Neural cell (in vitro differentiated cells): ENCODE results near the gene DAW1. TPM values are rescaled to one million over a fixed set of nuclear protein-coding genes. Genes with fewer than 3 reads are reported as not detected.

Source experiments
- H2AFZ ChIP-seq: fragments of 200-600, 300-800 bp; sonication (generic), shearing (Covaris generic); 2 replicates; pipeline ENCODE4 v1.6.0; 2014; ENCODE audit warnings: low read depth, mild to moderate bottlenecking, antibody characterized with exemption, low read length, moderate library complexity
- H3F3A ChIP-seq: fragments of 200-600 bp; shearing (Covaris generic); 2 replicates; pipeline ENCODE4 v1.6.1; 2016; ENCODE audit warnings: mild to moderate bottlenecking, moderate library complexity, mixed read lengths, antibody characterized with exemption, low read length; ENCODE audit not compliant: insufficient read depth, poor library complexity, severe bottlenecking
- H3K27ac ChIP-seq: fragments of 200-600, 300-800 bp; sonication (generic), shearing (Covaris generic); 2 replicates; pipeline ENCODE4 v1.5.1; 2014; ENCODE audit warnings: mild to moderate bottlenecking, low read length, moderate library complexity
- H3K27me3 ChIP-seq: fragments of 300-800, 200-600 bp; sonication (generic), shearing (Covaris generic); 2 replicates; pipeline ENCODE4 v1.6.0; 2014; ENCODE audit warnings: mild to moderate bottlenecking, low read depth, low read length, moderate library complexity; ENCODE audit not compliant: insufficient read depth
- H3K36me3 ChIP-seq: fragments of 300-800, 200-600 bp; sonication (generic), shearing (Covaris generic); 2 replicates; pipeline ENCODE4 v1.5.1; 2014; ENCODE audit warnings: mild to moderate bottlenecking, antibody characterized with exemption, low read length, moderate library complexity; ENCODE audit not compliant: insufficient read depth
- H3K4me2 ChIP-seq: fragments of 300-800, 200-600 bp; sonication (generic), shearing (Covaris generic); 2 replicates; pipeline ENCODE4 v1.6.0; 2014; ENCODE audit warnings: mild to moderate bottlenecking, low read length
- H3K4me3 ChIP-seq: fragments of 300-800, 200-600 bp; sonication (generic), shearing (Covaris generic); 2 replicates; pipeline ENCODE4 v1.5.1; 2014; ENCODE audit warnings: mild to moderate bottlenecking, low read length, moderate library complexity
- H3K79me2 ChIP-seq: fragments of 200-600 bp; shearing (Covaris generic); replicated peaks from 2 replicates; pipeline ENCODE4 v1.6.0; 2014; ENCODE audit warnings: mild to moderate bottlenecking, low read length, moderate library complexity; ENCODE audit not compliant: insufficient read depth
- H3K9ac ChIP-seq: fragments of 300-800, 200-600 bp; sonication (generic), shearing (Covaris generic); 2 replicates; pipeline ENCODE4 v1.6.1; 2016; ENCODE audit warnings: mild to moderate bottlenecking, low read length, mixed read lengths
- H3K9me2 ChIP-seq: fragments of 200-600 bp; shearing (Covaris generic); 2 replicates; pipeline ENCODE4 v1.6.1; 2016; ENCODE audit warnings: mild to moderate bottlenecking, low read length, mixed read lengths; ENCODE audit not compliant: insufficient read depth
- H3K9me3 ChIP-seq: fragments of 200-600, 300-800 bp; sonication (generic), shearing (Covaris generic); 2 replicates; pipeline ENCODE4 v1.6.1; 2016; ENCODE audit warnings: mild to moderate bottlenecking, mixed run types, low read length, moderate library complexity, mixed read lengths
- H4K20me1 ChIP-seq: fragments of 200-600 bp; shearing (Covaris generic); 2 replicates; pipeline ENCODE4 v1.6.1; 2016; ENCODE audit warnings: mild to moderate bottlenecking, mixed run types; ENCODE audit not compliant: insufficient read depth
- EP300 ChIP-seq: fragments of 450-650 bp; conservative IDR thresholded peaks from 2 replicates; pipeline ENCODE4 v1.6.1; 2014; ENCODE audit warnings: antibody characterized with exemption, mild to moderate bottlenecking, moderate library complexity; ENCODE audit not compliant: poor library complexity, severe bottlenecking
- EZH2 ChIP-seq: fragments of 200-600, 300-800 bp; shearing (Covaris generic), sonication (generic); IDR thresholded peaks from 2 replicates; pipeline ENCODE4 v1.6.1; 2014; ENCODE audit warnings: antibody characterized with exemption, low read length, borderline replicate concordance, mild to moderate bottlenecking; ENCODE audit not compliant: insufficient read depth, poor library complexity, severe bottlenecking
- MXI1 ChIP-seq: fragments of 450-650 bp; conservative IDR thresholded peaks from 2 replicates; pipeline ENCODE4 v1.6.1; 2014; ENCODE audit warnings: antibody characterized with exemption, mild to moderate bottlenecking; ENCODE audit not compliant: poor library complexity, severe bottlenecking
- POLR2AphosphoS5 ChIP-seq: IDR thresholded peaks from 2 replicates; pipeline ENCODE4 v1.6.1; 2012
- RAD21 ChIP-seq: fragments of 450-650 bp; conservative IDR thresholded peaks from 2 replicates; pipeline ENCODE4 v1.6.1; 2014; ENCODE audit warnings: antibody characterized with exemption, mild to moderate bottlenecking, moderate library complexity
- SMC3 ChIP-seq: fragments of 450-650 bp; conservative IDR thresholded peaks from 2 replicates; pipeline ENCODE4 v1.6.1; 2014; ENCODE audit warnings: antibody characterized with exemption, mild to moderate bottlenecking, moderate library complexity; ENCODE audit not compliant: poor library complexity
- TAF1 ChIP-seq: IDR thresholded peaks from 2 replicates; pipeline ENCODE4 v1.6.1; 2012; ENCODE audit warnings: low read depth
- polyA plus RNA-seq: library from polyadenylated mRNA; depleted of rRNA; stranded (reverse); fragments of >200 nt; gene quantifications from 2 replicates; pipeline ENCODE4 v1.2.3, GENCODE V29; 2014
- TF ChIP-seq, protein P1 (sequence below): IDR thresholded peaks from 2 replicates; pipeline ENCODE4 v1.6.1; 2012; ENCODE audit warnings: borderline replicate concordance
- TF ChIP-seq, protein P2 (sequence below): fragments of 450-650 bp; IDR thresholded peaks from 2 replicates; pipeline ENCODE4 v1.5.1; 2014; ENCODE audit warnings: antibody characterized with exemption, mild to moderate bottlenecking, moderate library complexity; ENCODE audit not compliant: poor library complexity, severe bottlenecking

The DAW1 gene
- polyA plus RNA-seq, 1 donor from 2014 or later: 1.5 TPM

DNA sequence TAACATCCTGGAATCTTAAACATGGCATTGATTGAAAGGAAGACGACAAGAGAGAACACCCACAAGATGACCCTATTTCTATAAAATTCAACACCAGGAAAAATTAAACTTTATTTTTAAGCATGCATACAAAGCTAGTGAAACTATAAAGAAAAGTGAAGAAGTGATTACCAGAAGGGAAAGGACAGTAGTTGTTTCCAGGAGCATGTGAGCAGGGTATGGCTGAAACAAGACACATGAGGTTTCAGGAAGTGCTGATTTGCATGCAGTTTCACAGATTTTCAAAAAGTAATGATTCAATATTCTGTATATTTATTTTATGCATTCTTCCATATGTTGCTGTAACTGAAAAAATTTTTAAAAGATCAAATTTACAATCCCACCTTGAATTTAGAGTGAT is 24.6 kb upstream of the DAW1 start:
- no peak overlapping the region for H2AFZ ChIP-seq
- TF ChIP-seq, protein P1, sequence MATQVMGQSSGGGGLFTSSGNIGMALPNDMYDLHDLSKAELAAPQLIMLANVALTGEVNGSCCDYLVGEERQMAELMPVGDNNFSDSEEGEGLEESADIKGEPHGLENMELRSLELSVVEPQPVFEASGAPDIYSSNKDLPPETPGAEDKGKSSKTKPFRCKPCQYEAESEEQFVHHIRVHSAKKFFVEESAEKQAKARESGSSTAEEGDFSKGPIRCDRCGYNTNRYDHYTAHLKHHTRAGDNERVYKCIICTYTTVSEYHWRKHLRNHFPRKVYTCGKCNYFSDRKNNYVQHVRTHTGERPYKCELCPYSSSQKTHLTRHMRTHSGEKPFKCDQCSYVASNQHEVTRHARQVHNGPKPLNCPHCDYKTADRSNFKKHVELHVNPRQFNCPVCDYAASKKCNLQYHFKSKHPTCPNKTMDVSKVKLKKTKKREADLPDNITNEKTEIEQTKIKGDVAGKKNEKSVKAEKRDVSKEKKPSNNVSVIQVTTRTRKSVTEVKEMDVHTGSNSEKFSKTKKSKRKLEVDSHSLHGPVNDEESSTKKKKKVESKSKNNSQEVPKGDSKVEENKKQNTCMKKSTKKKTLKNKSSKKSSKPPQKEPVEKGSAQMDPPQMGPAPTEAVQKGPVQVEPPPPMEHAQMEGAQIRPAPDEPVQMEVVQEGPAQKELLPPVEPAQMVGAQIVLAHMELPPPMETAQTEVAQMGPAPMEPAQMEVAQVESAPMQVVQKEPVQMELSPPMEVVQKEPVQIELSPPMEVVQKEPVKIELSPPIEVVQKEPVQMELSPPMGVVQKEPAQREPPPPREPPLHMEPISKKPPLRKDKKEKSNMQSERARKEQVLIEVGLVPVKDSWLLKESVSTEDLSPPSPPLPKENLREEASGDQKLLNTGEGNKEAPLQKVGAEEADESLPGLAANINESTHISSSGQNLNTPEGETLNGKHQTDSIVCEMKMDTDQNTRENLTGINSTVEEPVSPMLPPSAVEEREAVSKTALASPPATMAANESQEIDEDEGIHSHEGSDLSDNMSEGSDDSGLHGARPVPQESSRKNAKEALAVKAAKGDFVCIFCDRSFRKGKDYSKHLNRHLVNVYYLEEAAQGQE: no peak
- TF ChIP-seq POLR2AphosphoS5: no peak
- TF ChIP-seq, protein P2, sequence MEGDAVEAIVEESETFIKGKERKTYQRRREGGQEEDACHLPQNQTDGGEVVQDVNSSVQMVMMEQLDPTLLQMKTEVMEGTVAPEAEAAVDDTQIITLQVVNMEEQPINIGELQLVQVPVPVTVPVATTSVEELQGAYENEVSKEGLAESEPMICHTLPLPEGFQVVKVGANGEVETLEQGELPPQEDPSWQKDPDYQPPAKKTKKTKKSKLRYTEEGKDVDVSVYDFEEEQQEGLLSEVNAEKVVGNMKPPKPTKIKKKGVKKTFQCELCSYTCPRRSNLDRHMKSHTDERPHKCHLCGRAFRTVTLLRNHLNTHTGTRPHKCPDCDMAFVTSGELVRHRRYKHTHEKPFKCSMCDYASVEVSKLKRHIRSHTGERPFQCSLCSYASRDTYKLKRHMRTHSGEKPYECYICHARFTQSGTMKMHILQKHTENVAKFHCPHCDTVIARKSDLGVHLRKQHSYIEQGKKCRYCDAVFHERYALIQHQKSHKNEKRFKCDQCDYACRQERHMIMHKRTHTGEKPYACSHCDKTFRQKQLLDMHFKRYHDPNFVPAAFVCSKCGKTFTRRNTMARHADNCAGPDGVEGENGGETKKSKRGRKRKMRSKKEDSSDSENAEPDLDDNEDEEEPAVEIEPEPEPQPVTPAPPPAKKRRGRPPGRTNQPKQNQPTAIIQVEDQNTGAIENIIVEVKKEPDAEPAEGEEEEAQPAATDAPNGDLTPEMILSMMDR: no peak
- no peak for TF ChIP-seq MXI1
- no peak for TF ChIP-seq EP300
- no peak for TF ChIP-seq SMC3
- TF ChIP-seq TAF1: no peak
- no peak for TF ChIP-seq EZH2
- no peaks in the 10 kb centered on the region for H3K9me3 ChIP-seq
- no peak overlapping the region for H3K27ac ChIP-seq
- H3F3A ChIP-seq: no peaks in the 10 kb centered on the region
- H4K20me1 ChIP-seq: no peaks in the 10 kb centered on the region
- H3K4me3 ChIP-seq: no peak overlapping the region
- H3K36me3 ChIP-seq: no peaks in the 10 kb centered on the region
- H3K9me2 ChIP-seq: no peaks in the 10 kb centered on the region
- H3K9ac ChIP-seq: no peak overlapping the region
- H3K79me2 ChIP-seq: no peaks in the 10 kb centered on the region
- no peak overlapping the region for H3K4me2 ChIP-seq
- no peaks in the 10 kb centered on the region for H3K27me3 ChIP-seq

DNA sequence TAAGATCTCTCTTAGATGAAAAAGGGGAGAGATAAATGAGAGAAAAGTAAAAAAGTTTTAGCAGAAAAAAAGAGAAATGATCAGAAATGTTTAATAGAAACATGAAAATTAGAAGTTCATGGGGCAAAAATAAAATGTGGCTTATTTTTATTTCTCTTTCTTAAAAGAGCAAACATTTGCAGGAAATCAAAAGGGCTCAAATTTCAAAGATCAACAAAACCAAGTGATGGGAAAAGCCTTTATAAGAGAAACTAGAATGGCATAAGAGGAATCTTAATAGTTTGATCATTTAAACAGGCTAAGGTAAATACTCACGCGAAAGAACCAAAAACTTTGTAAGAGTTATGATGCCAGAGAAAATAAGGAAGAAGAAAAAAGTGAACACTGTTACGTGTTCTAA is 23.3 kb upstream of the DAW1 start:
- H3K27ac ChIP-seq: no peak overlapping the region
- H3K4me2 ChIP-seq: no peak overlapping the region
- H3K79me2 ChIP-seq: no peaks in the 10 kb centered on the region
- no peaks in the 10 kb centered on the region for H3K27me3 ChIP-seq
- TF ChIP-seq, protein P2: no peak
- TF ChIP-seq, protein P1: no peak
- TF ChIP-seq MXI1: no peak
- no peak for TF ChIP-seq RAD21
- TF ChIP-seq POLR2AphosphoS5: no peak
- TF ChIP-seq TAF1: no peak
- TF ChIP-seq EP300: no peak
- no peak for TF ChIP-seq SMC3
- no peak for TF ChIP-seq EZH2
- H3F3A ChIP-seq: no peaks in the 10 kb centered on the region
- H4K20me1 ChIP-seq: no peaks in the 10 kb centered on the region
- H3K9me3 ChIP-seq: no peaks in the 10 kb centered on the region
- H3K36me3 ChIP-seq: no peaks in the 10 kb centered on the region
- H2AFZ ChIP-seq: no peak overlapping the region
- no peaks in the 10 kb centered on the region for H3K9me2 ChIP-seq
- H3K4me3 ChIP-seq: no peak overlapping the region
- no peak overlapping the region for H3K9ac ChIP-seq
